Neuronal stem cell (in vitro differentiated cells): ENCODE measurements around the gene MX1. TPM values are rescaled to one million over a fixed set of nuclear protein-coding genes. Genes with fewer than 3 reads are reported as not detected.

ENCODE experiments used
- DNase-seq: peaks from one replicate; pipeline ENCODE4 v3.0.0-alpha.2; 2013; ENCODE audit warnings: low spot score
- H2AFZ ChIP-seq: one replicate; pipeline ENCODE4 v1.6.1; 2013; ENCODE audit warnings: mild to moderate bottlenecking, low read length, inconsistent platforms
- H2AK5ac ChIP-seq: 2 replicates; pipeline ENCODE4 v1.6.1; 2013; ENCODE audit warnings: low read depth, mild to moderate bottlenecking, inconsistent platforms, low read length, moderate library complexity, mixed read lengths
- H2BK120ac ChIP-seq: 2 replicates; pipeline ENCODE4 v1.6.1; 2013; ENCODE audit warnings: low read depth, mild to moderate bottlenecking, inconsistent platforms, low read length, moderate library complexity, mixed read lengths
- H2BK12ac ChIP-seq: one replicate; pipeline ENCODE4 v1.6.1; 2013; ENCODE audit warnings: low read length, inconsistent platforms
- H2BK15ac ChIP-seq: 2 replicates; pipeline ENCODE4 v1.6.1; 2013; ENCODE audit warnings: mild to moderate bottlenecking, low read length, inconsistent platforms, mixed read lengths
- H2BK5ac ChIP-seq: one replicate; pipeline ENCODE4 v1.6.1; 2013; ENCODE audit warnings: inconsistent platforms, mild to moderate bottlenecking, low read length, moderate library complexity
- H3K14ac ChIP-seq: one replicate; pipeline ENCODE4 v1.6.1; 2013; ENCODE audit warnings: low read length, inconsistent platforms
- H3K18ac ChIP-seq: 2 replicates; pipeline ENCODE4 v1.6.1; 2013; ENCODE audit warnings: low read length, inconsistent platforms
- H3K23ac ChIP-seq: 2 replicates; pipeline ENCODE4 v1.6.1; 2013; ENCODE audit warnings: low read depth, mild to moderate bottlenecking, mixed read lengths, low read length, inconsistent platforms; ENCODE audit not compliant: poor library complexity
- H3K27ac ChIP-seq: replicated peaks from 3 replicates; pipeline ENCODE4 v1.5.1; 2013; ENCODE audit warnings: low read length, inconsistent platforms
- H3K27me3 ChIP-seq, 3 experiments: 2 replicates each; pipeline ENCODE4 v1.6.1; 2013; ENCODE audit warnings: low read length in 3 of 3, mild to moderate bottlenecking in 2 of 3, inconsistent platforms in 1 of 3, low read depth in 1 of 3, mixed read lengths in 1 of 3, moderate library complexity in 1 of 3; ENCODE audit not compliant: control insufficient read depth in 3 of 3, insufficient read depth in 3 of 3
- H3K36me3 ChIP-seq, 2 donors: replicated peaks in 1 of 2; 2 replicates each; pipeline ENCODE4 v1.6.1; 2013; ENCODE audit warnings: low read length in 2 of 2; ENCODE audit not compliant: control insufficient read depth in 2 of 2, insufficient read depth in 2 of 2
- H3K4ac ChIP-seq: 2 replicates; pipeline ENCODE4 v1.6.1; 2013; ENCODE audit warnings: inconsistent platforms, mild to moderate bottlenecking, low read length, moderate library complexity
- H3K4me1 ChIP-seq, 2 donors: 1 replicate in 1 of 2; 2 replicates in 1 of 2; pipeline ENCODE4 v1.6.1; 2013; ENCODE audit warnings: low read length in 2 of 2, low read depth in 1 of 2; ENCODE audit not compliant: control insufficient read depth in 2 of 2, insufficient read depth in 1 of 2
- H3K4me2 ChIP-seq: one replicate; pipeline ENCODE4 v1.6.1; 2013; ENCODE audit warnings: mild to moderate bottlenecking, low read length, inconsistent platforms; ENCODE audit not compliant: insufficient read depth, poor library complexity, severe bottlenecking
- H3K4me3 ChIP-seq, 2 donors: 2 replicates each; pipeline ENCODE4 v1.5.1; 2013; ENCODE audit warnings: low read length in 2 of 2, mild to moderate bottlenecking in 2 of 2, inconsistent platforms in 1 of 2, moderate library complexity in 1 of 2
- H3K79me1 ChIP-seq: one replicate; pipeline ENCODE4 v1.6.1; 2013; ENCODE audit warnings: low read depth, mild to moderate bottlenecking, inconsistent platforms, low read length, moderate library complexity
- H3K9ac ChIP-seq: one replicate; pipeline ENCODE4 v1.6.1; 2013; ENCODE audit warnings: mild to moderate bottlenecking, low read depth, low read length, inconsistent platforms; ENCODE audit not compliant: poor library complexity
- H3K9me3 ChIP-seq, 2 donors: replicated peaks in 1 of 2; 2 replicates each; pipeline versions ENCODE3 to v1.6.1; 2013; ENCODE audit warnings: low read length in 2 of 2, mild to moderate bottlenecking in 2 of 2, inconsistent platforms in 1 of 2, low read depth in 1 of 2, mixed read lengths in 1 of 2, moderate library complexity in 1 of 2; ENCODE audit not compliant: control insufficient read depth in 2 of 2, insufficient read depth in 1 of 2
- H4K8ac ChIP-seq: one replicate; pipeline ENCODE4 v1.6.1; 2013; ENCODE audit warnings: low read depth, mild to moderate bottlenecking, inconsistent platforms, low read length, moderate library complexity
- H4K91ac ChIP-seq: one replicate; pipeline ENCODE4 v1.6.1; 2013; ENCODE audit warnings: low read length, low read depth, mild to moderate bottlenecking, inconsistent platforms; ENCODE audit not compliant: poor library complexity
- WGBS, 2 donors: extraction: QIAGEN DNeasy Blood & Tissue Kit; methylation state at CpG; one replicate each; pipeline ENCODE4 v1.1.7; 2013; ENCODE audit warnings: missing lambda C conversion rate in 2 of 2, mixed read lengths in 1 of 2; ENCODE audit not compliant: insufficient read length in 2 of 2, insufficient replicate concordance in 1 of 2; ENCODE audit errors: extremely low coverage in 2 of 2; 5-methylcytosine and 5-hydroxymethylcytosine counted together
- polyA plus RNA-seq, 2 experiments: library from polyadenylated mRNA; stranded (reverse); fragments of 200-250 nt; gene quantifications; one replicate each; pipeline ENCODE4 v1.2.3, GENCODE V29; 2013

Gene MX1, protein sequence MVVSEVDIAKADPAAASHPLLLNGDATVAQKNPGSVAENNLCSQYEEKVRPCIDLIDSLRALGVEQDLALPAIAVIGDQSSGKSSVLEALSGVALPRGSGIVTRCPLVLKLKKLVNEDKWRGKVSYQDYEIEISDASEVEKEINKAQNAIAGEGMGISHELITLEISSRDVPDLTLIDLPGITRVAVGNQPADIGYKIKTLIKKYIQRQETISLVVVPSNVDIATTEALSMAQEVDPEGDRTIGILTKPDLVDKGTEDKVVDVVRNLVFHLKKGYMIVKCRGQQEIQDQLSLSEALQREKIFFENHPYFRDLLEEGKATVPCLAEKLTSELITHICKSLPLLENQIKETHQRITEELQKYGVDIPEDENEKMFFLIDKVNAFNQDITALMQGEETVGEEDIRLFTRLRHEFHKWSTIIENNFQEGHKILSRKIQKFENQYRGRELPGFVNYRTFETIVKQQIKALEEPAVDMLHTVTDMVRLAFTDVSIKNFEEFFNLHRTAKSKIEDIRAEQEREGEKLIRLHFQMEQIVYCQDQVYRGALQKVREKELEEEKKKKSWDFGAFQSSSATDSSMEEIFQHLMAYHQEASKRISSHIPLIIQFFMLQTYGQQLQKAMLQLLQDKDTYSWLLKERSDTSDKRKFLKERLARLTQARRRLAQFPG
- 0.91 TPM for polyA plus RNA-seq (2013, experiment 1 of 2)
- polyA plus RNA-seq (2013, experiment 2 of 2) = 0.75 TPM

DNA sequence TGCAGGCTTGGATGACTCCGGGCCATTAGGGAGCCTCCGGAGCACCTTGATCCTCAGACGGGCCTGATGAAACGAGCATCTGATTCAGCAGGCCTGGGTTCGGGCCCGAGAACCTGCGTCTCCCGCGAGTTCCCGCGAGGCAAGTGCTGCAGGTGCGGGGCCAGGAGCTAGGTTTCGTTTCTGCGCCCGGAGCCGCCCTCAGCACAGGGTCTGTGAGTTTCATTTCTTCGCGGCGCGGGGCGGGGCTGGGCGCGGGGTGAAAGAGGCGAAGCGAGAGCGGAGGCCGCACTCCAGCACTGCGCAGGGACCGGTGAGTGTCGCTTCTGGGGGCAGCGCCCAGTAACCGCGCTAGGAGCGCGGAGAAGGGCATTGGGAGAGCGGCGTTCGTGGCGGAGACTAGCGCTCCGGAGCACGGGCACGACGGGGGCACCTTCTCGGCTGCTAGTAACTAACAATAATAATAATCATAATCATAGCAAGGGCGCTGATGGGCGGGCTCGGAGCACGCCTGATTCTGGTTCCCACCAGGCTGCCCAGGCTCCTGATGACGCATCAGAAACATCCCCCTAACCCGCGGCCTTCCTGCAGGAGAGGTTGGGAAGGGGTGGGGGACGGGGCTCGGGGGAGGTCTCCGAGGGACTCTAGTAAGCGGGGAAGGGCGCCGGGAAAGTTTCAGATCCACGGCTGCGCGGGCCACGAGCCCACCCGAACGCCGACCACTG, at the start of gene MX1:
TSS of gene MX1 (plus strand) at position 286 of the 722 bp plus-strand sequence. CDS start 5,832 bp downstream, outside the sequence.
- Histone ChIP-seq H3K9ac (no peak within 1 kb of the TSS), H3K14ac (no peak within 1 kb of the TSS), H2BK12ac (no peak within 1 kb of the TSS), H3K79me1 (peaks cover 1% of the 10 kb centered on the region), H4K91ac (no peak within 1 kb of the TSS), H3K36me3 (no peaks in the 10 kb centered on the region), H2BK5ac (peak within 1 kb of the TSS; percentile 31), H3K4me2 (peak within 1 kb of the TSS; percentile 58), H3K23ac (peak within 1 kb of the TSS; percentile 77), H3K18ac (peak within 1 kb of the TSS; percentile 74), H2AK5ac (peak within 1 kb of the TSS; percentile 34), H3K27ac (no peak within 1 kb of the TSS), H2AFZ (no peak within 1 kb of the TSS), H4K8ac (peak within 1 kb of the TSS; percentile 9), H3K4me1 (peaks cover 0 to 5% of the 10 kb centered on the region in 2 donors), H3K4me3 (peak within 1 kb of the TSS in 1 of 2 donors; percentile 70), H2BK15ac (peak within 1 kb of the TSS; percentile 52), H3K27me3 (peaks cover 2 to 21% (median 20%) of the 10 kb centered on the region in 3 experiments), H3K9me3 (peaks cover 0 to 2% of the 10 kb centered on the region in 2 donors), H2BK120ac (no peak within 1 kb of the TSS), H3K4ac (no peak within 1 kb of the TSS)
- WGBS, 2 donors = no CpG with 5 or more reads among the region's 65 CpGs
- no peak for DNase-seq

DNA sequence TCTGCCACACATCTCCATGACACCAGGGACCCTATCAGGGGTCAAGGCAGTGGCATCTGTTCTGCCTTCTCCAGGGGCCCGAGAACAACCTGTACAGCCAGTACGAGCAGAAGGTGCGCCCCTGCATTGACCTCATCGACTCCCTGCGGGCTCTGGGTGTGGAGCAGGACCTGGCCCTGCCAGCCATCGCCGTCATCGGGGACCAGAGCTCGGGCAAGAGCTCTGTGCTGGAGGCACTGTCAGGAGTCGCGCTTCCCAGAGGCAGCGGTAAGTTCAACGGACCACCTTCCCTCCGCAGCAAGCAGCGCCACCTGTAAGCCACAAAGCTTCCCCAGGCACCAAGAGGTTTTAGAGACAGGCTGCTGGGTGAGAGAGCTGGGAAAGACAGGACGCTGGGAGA, 48.3 kb upstream of the MX1 start:
- DNase-seq = no peak
- no peak overlapping the region for H3K4me2 ChIP-seq
- no peak overlapping the region for H3K18ac ChIP-seq

DNA sequence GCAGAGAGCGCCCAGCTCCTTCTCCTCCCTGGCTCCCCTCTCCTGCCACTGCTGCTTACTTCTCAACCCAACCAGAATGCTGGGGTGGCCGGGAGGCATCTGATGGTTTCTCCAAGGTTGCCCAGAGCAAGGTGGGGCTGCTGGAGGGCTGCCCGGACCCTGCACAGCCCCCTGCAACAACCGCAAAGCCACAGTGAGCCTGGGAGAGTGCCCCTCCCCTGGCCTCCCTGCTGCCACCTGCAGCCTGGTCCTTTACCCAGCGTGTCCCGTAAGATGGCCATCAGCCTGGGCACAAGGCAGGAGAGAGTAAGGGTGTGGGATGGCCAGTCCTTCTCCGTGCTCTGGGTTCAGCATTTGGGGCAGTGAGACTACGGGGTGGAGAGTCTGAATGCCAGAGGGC, 47.2 kb upstream of the MX1 start:
- Histone ChIP-seq H3K23ac (no peak overlapping the region), H2BK15ac (peak overlapping the region; percentile 11), H3K27ac (no peak overlapping the region), H3K9me3 (peaks cover 0 to 6% of the 10 kb centered on the region in 2 donors), H3K4me3 (no peak overlapping the region), H3K14ac (no peak overlapping the region), H3K4ac (no peak overlapping the region), H3K4me2 (no peak overlapping the region), H2AK5ac (peak overlapping the region; percentile 72), H3K79me1 (no peaks in the 10 kb centered on the region), H3K18ac (peak overlapping the region; percentile 44), H3K27me3 (no peaks in the 10 kb centered on the region), H4K91ac (no peak overlapping the region), H2AFZ (no peak overlapping the region), H2BK120ac (no peak overlapping the region), H4K8ac (no peak overlapping the region), H3K36me3 (no peaks in the 10 kb centered on the region), H2BK5ac (no peak overlapping the region), H3K9ac (peak overlapping the region; percentile 81), H2BK12ac (no peak overlapping the region), H3K4me1 (peaks cover 0 to 7% of the 10 kb centered on the region in 2 donors)
- no CpG with 5 or more reads among the region's 8 CpGs for WGBS, 2 donors
- DNase-seq = no peak

More for the DNA sequence above, 48.3 kb upstream of the MX1 start:
- H3K9me3 ChIP-seq = peaks cover 0 to 6% of the 10 kb centered on the region in 2 donors
- H2AK5ac ChIP-seq = peak overlapping the region; percentile 29
- no peak overlapping the region for H2BK120ac ChIP-seq
- H2AFZ ChIP-seq = no peak overlapping the region
- peaks cover 0 to 7% of the 10 kb centered on the region in 2 donors for H3K4me1 ChIP-seq
- peak overlapping the region; percentile 65 for H3K14ac ChIP-seq
- no peak overlapping the region for H3K4ac ChIP-seq
- H4K8ac ChIP-seq = no peak overlapping the region
- no peak overlapping the region for H4K91ac ChIP-seq
- no peak overlapping the region for H3K27ac ChIP-seq
- no peak overlapping the region for H3K9ac ChIP-seq
- no peaks in the 10 kb centered on the region for H3K79me1 ChIP-seq
- no peak overlapping the region for H2BK12ac ChIP-seq
- H2BK15ac ChIP-seq = no peak overlapping the region
- H2BK5ac ChIP-seq = no peak overlapping the region
- H3K23ac ChIP-seq = peak overlapping the region; percentile 34
- no CpG with 5 or more reads among the region's 16 CpGs for WGBS, 2 donors
- no peaks in the 10 kb centered on the region for H3K36me3 ChIP-seq
- H3K27me3 ChIP-seq = no peaks in the 10 kb centered on the region
- H3K4me3 ChIP-seq = no peak overlapping the region
